Heart right ventricle (tissue), 16 donors: ENCODE measurements around the gene CHRDL2. TPM values are rescaled to one million over a fixed set of nuclear protein-coding genes. Genes with fewer than 3 reads are reported as not detected.

Source experiments
- ATAC-seq, 8 donors: fragments of 200-7000 bp; cut with Tn5 transposase; one replicate each; pipeline ENCODE4 v1.9.1; 2020; ENCODE audit warnings: mild to moderate bottlenecking in 8 of 8, moderate library complexity in 8 of 8, moderate number of reproducible peaks in 1 of 8
- DNase-seq, 2 donors: peaks; one replicate each; pipeline ENCODE4 v3.0.0-alpha.2; 2020
- H3K27ac ChIP-seq, 10 donors: fragments of 200-600 bp; sonication (generic) in 2 of 10; one replicate each; pipeline versions ENCODE4 v1.5.0 to v1.8.0; 2020 to 2022; ENCODE audit warnings: mild to moderate bottlenecking in 3 of 10
- H3K27me3 ChIP-seq, 7 donors: fragments of 200-600 bp; one replicate each; pipeline ENCODE4 v1.8.0; 2021 to 2022; ENCODE audit warnings: mild to moderate bottlenecking in 2 of 7
- H3K36me3 ChIP-seq, 9 donors: fragments of 200-600 bp; sonication (generic) in 1 of 9; one replicate each; pipeline versions ENCODE4 v1.5.0 to v1.8.0; 2020 to 2022; ENCODE audit warnings: mild to moderate bottlenecking in 2 of 9
- H3K4me1 ChIP-seq, 9 donors: fragments of 200-600 bp; sonication (generic) in 1 of 9; one replicate each; pipeline versions ENCODE4 v1.5.0 to v1.8.0; 2020 to 2022; ENCODE audit warnings: mild to moderate bottlenecking in 4 of 9
- H3K4me3 ChIP-seq, 10 donors: fragments of 200-600 bp; sonication (generic) in 2 of 10; one replicate each; pipeline versions ENCODE4 v1.5.0 to v1.8.0; 2020 to 2022; ENCODE audit warnings: mild to moderate bottlenecking in 7 of 10, moderate library complexity in 2 of 10
- H3K9me3 ChIP-seq, 11 donors: fragments of 200-600 bp in 10 of 11; sonication (generic) in 2 of 11; one replicate each; pipeline versions ENCODE4 v1.5.0 to v1.8.0; 2013 to 2022; ENCODE audit warnings: mild to moderate bottlenecking in 2 of 11, control low read depth in 1 of 11, moderate library complexity in 1 of 11
- CTCF ChIP-seq, 9 donors: fragments of 200-600 bp; sonication (generic) in 2 of 9; IDR thresholded peaks; one replicate each; pipeline versions ENCODE4 v1.5.0 to v1.8.0; 2021 to 2022; ENCODE audit warnings: antibody characterized with exemption in 9 of 9, mild to moderate bottlenecking in 5 of 9, moderate library complexity in 1 of 9
- WGBS, 2 donors: extraction: QIAGEN DNeasy Blood & Tissue Kit; methylation state at CpG; one replicate each; pipeline ENCODE4 v1.1.7; 2013; ENCODE audit warnings: inconsistent platforms in 1 of 2; 5-methylcytosine and 5-hydroxymethylcytosine counted together
- intact Hi-C, 10 donors: fragments of 100-400 bp; cut with DNase I; formaldehyde crosslinking; loops; one replicate each; pipeline versions ENCODE4 v1.11.1 to v1.14.2; 2022
- polyA plus RNA-seq, 2 donors: library from polyadenylated mRNA; stranded (reverse); fragments of 200-250 nt; gene quantifications; one replicate each; pipeline ENCODE4 v1.2.3, GENCODE V29; 2013
- total RNA-seq, 10 donors: library from RNA; stranded (reverse); fragmentation: NEBNext Ultra II Directional in 3 of 10; extraction: Animal tissue kit (Norgen Biotek cat#: 25700) in 3 of 10; gene quantifications; one replicate each; pipeline versions ENCODE4 v1.2.1 to v1.2.4, GENCODE V29; 2021 to 2023
- donor health status: Arrhythmogenic right ventricular cardiomyopathy.
- donor health status: ischemic (EF 13 %, LVEDD 7.1; RV severe dilation, severe dysfunction).
- donor health status: healthy with polysubstance abuse.
- donor health status: DM: no; HTN: yes; CAD: no.
- donor health status: DM: no; HTN: no; CAD: no.
- donor health status: ischemic (EF 25% LVEDD 6.9; RV normal size, moderate dysfunction).
- donor health status: ischemic (EF 25% LVEDD 5.7; RV mildly dilated, moderate dysfunction).
- donor health status: healthy.
- donor health status: DM: yes; HTN: yes; CAD: no.
- donor health status: Ischemic cardiomyopathy.
- donor health status: ischemic (EF 35%, LVEDD 5.7; RV mildly dilated, moderate dysfunction).
- donor health status: nonischemic (EF 11% LVEDD 7.7; RV severe dilation, severe dysfunction).
- donor health status: DM: yes; HTN: yes; CAD: no.
- donor health status: PGD.
- donor health status: ischemic (EF 29% LVEDD 5.4; RV normal size, mild dysfunction).
- donor health status: nonischemic (EF 23%, LVEDD 6.1; RV moderate dilation, normal function).

CHRDL2 gene
- total and polyA plus RNA-seq, 12 donors, result 1.00 to 19.7 (median 6.7) TPM

- H3K36me3 ChIP-seq, result no peaks in the 10 kb centered on the region
- intact Hi-C loops, result loop anchor here in 3 of 10 donors (5.0 to 10.0 kb wide), 3 partner anchors 77 to 267 kb away; no protein-coding TSS in a partner anchor
- no peak overlapping the region for H3K4me3 ChIP-seq
- H3K9me3 ChIP-seq, result no peaks in the 10 kb centered on the region
- peaks cover 0 to 2% (median 0%) of the 10 kb centered on the region in 7 donors for H3K27me3 ChIP-seq
- WGBS, 2 donors, result 49 to 68% methylated on average over 3 of the region's 3 CpGs
- DNase-seq, result no peak
- TF ChIP-seq CTCF (IDR thresholded peaks at IDR 0.05), result no peak
- H3K27ac ChIP-seq, result peak overlapping the region; percentile 33 to 78 (median 68)
- peaks cover 11 to 48% (median 29%) of the 10 kb centered on the region in 9 donors for H3K4me1 ChIP-seq
- peak in 5 of 8 donors; percentile 4 to 28 (median 14) for ATAC-seq
Measured at GRCh38 chr11:74721479-74721835, 9.8 kb downstream of the CHRDL2 start.

GRCh38 chr11:74720596-74721478, 10.4 kb downstream of the CHRDL2 start:
- Histone ChIP-seq H3K4me3 (no peak overlapping the region), H3K9me3 (no peaks in the 10 kb centered on the region), H3K4me1 (peaks cover 8 to 42% (median 23%) of the 10 kb centered on the region in 9 donors), H3K36me3 (no peaks in the 10 kb centered on the region), H3K27ac (peak overlapping the region; percentile 33 to 78 (median 68)), H3K27me3 (no peaks in the 10 kb centered on the region)
- 39 to 42% methylated on average over 17 of the region's 17 CpGs for WGBS, 2 donors
- TF ChIP-seq CTCF (IDR thresholded peaks at IDR 0.05), result no peak
- DNase-seq (peak; percentile 58 to 77), ATAC-seq (peak; percentile 57 to 88 (median 80))
- intact Hi-C loops, result loop anchor here in 3 of 10 donors (5.0 to 10.0 kb wide), 3 partner anchors 76 to 266 kb away; no protein-coding TSS in a partner anchor

GRCh38 chr11:74719011-74719410, 12.2 kb downstream of the CHRDL2 start:
- no peak overlapping the region for H3K4me3 ChIP-seq
- DNase-seq (no peak), ATAC-seq (no peak)
- H3K27me3 ChIP-seq, result no peaks in the 10 kb centered on the region
- TF ChIP-seq CTCF (IDR thresholded peaks at IDR 0.05), result no peak
- no peak overlapping the region for H3K27ac ChIP-seq
- 91 to 97% methylated on average over 5 of the region's 5 CpGs for WGBS, 2 donors
- no peaks in the 10 kb centered on the region for H3K36me3 ChIP-seq
- H3K4me1 ChIP-seq, result peaks cover 8 to 33% (median 17%) of the 10 kb centered on the region in 9 donors
- no peaks in the 10 kb centered on the region for H3K9me3 ChIP-seq
- intact Hi-C loops, result no loop called here

DNA sequence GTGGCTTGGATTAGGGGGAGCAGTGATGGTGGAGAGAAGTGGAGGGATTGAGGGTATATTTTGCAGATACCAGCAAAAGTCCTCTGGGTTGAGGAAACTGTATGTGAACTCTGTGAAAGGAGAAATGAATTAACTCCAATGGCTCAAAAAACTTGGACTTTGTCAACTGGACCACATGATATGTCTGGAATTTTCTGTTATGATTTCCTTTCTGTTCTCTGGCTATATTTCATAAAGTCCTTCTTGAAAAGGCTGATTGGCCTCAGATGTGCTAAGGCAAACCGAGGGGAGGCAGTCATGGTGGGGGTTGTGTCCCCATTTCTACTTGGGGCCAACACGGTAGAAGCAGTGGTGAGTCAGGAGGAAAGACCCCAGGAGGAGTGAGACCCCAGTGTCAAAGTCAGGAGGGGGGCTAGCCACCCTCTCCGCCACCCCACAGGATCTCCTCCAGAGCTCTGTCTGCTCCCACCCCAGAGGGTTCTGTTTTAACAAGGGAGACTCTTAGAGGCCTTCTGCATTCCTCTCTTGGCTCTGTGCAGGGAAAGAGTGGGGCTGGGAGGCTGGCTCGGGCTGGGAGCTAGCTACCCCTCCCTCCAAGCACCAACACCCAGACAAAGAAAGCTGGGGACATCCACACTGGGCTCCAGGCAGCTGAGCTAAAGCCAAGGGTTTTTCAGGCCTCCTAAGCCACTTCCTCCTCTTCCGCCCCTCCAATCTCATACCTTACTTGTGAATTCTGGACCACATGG, 13.8 kb downstream of the CHRDL2 start:
- H3K9me3 ChIP-seq, result no peaks in the 10 kb centered on the region
- no peak overlapping the region for H3K4me3 ChIP-seq
- intact Hi-C loops, result no loop called here
- peaks cover 8 to 33% (median 17%) of the 10 kb centered on the region in 9 donors for H3K4me1 ChIP-seq
- peak overlapping the region in 5 of 10 donors; percentile 12 to 62 (median 36) for H3K27ac ChIP-seq
- WGBS, 2 donors, result 75 to 81% methylated on average over 5 of the region's 5 CpGs
- H3K27me3 ChIP-seq, result no peaks in the 10 kb centered on the region
- TF ChIP-seq CTCF (IDR thresholded peaks at IDR 0.05), result no peak
- ATAC-seq (peak in 2 of 8 donors; percentile 10 to 15), DNase-seq (no peak)
- no peaks in the 10 kb centered on the region for H3K36me3 ChIP-seq
